Stomach smooth muscle (tissue), 2 donors: ENCODE results near the gene STMP1.

Experiments used
- H3K27ac ChIP-seq: one replicate; pipeline ENCODE4 v1.7.0; 2013; ENCODE audit warnings: mild to moderate bottlenecking, low read length, inconsistent platforms
- H3K27me3 ChIP-seq, 2 donors: one replicate each; pipeline ENCODE4 v1.7.0; 2013; ENCODE audit warnings: low read length in 2 of 2; ENCODE audit not compliant: insufficient read depth in 2 of 2, control insufficient read depth in 1 of 2
- H3K36me3 ChIP-seq, 2 donors: one replicate each; pipeline ENCODE4 v1.7.0; 2013; ENCODE audit warnings: low read length in 2 of 2; ENCODE audit not compliant: control insufficient read depth in 2 of 2, insufficient read depth in 2 of 2
- H3K4me1 ChIP-seq: one replicate; pipeline ENCODE4 v1.7.0; 2013; ENCODE audit warnings: low read length; ENCODE audit not compliant: control insufficient read depth, insufficient read depth
- H3K4me3 ChIP-seq, 2 donors: one replicate each; pipeline ENCODE4 v1.7.0; 2013; ENCODE audit warnings: low read length in 2 of 2
- H3K9ac ChIP-seq, 2 donors: one replicate each; pipeline ENCODE4 v1.7.0; 2013; ENCODE audit warnings: low read length in 2 of 2, mild to moderate bottlenecking in 1 of 2
- H3K9me3 ChIP-seq, 2 donors: one replicate each; pipeline ENCODE4 v1.7.0; 2013; ENCODE audit warnings: low read length in 2 of 2; ENCODE audit not compliant: control insufficient read depth in 2 of 2
- donor health status: healthy.
- donor health status: Pancreatic carcinoma.

The STMP1 gene

DNA sequence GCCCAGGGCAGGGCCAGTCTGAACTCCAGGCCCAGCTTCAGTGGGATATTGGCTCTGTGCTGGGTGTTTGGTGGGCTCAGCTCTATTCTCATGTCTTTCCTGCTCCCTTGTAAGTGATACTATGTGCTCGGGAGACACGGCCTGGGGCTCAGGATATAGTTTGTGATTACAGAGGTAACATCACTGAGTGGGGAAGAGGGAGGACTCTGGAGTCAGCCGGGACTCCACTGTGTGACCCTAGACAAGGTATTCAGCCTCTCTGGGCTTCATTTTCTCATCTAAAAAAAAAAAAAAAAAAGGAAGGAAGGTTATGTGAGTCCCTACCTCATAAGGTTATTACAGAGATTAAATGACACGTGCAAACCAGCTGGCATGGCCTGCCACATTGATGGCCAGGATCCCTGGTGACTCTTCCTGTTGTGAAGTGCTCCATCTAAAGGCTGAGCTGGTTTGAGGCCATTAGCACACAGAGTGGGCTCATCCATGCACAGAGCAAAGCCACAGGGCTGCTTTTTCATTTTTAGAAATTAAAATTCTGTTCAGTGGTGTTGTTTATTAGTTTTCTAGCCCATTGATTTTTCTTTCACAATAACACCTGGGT, 50.0 kb downstream of the STMP1 start:
- H3K4me1 ChIP-seq, result peaks cover 4% of the 10 kb centered on the region
- H3K4me3 ChIP-seq, result no peak overlapping the region
- H3K9ac ChIP-seq, result no peak overlapping the region
- no peaks in the 10 kb centered on the region for H3K9me3 ChIP-seq
- no peak overlapping the region for H3K27ac ChIP-seq
- peaks cover 0 to 4% of the 10 kb centered on the region in 2 donors for H3K27me3 ChIP-seq
- H3K36me3 ChIP-seq, result no peaks in the 10 kb centered on the region

DNA sequence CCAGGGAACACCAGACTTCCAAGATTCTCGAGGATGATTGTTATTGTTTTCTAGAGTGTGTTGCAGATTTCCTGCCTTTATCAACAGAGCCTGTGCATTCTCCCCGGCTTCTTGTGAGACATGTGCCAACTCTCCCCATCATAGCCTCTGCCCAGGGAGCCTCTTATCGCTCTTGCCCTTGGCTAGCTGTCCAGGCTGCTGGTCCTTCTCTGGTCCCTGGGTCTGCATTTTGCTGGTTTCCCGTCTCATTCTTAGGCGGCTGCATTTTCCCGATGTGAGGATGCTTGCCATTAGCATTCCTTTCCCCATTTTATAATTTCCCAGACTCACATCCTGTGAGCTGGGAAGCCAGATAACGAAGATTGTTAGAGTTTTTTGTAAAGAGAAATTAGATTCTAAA, 50.5 kb downstream of the STMP1 start:
- no peak overlapping the region for H3K9ac ChIP-seq
- H3K4me3 ChIP-seq, result no peak overlapping the region
- H3K27me3 ChIP-seq, result peaks cover 0 to 4% of the 10 kb centered on the region in 2 donors
- peaks cover 4% of the 10 kb centered on the region for H3K4me1 ChIP-seq
- no peaks in the 10 kb centered on the region for H3K36me3 ChIP-seq
- H3K9me3 ChIP-seq, result no peaks in the 10 kb centered on the region
- no peak overlapping the region for H3K27ac ChIP-seq

DNA sequence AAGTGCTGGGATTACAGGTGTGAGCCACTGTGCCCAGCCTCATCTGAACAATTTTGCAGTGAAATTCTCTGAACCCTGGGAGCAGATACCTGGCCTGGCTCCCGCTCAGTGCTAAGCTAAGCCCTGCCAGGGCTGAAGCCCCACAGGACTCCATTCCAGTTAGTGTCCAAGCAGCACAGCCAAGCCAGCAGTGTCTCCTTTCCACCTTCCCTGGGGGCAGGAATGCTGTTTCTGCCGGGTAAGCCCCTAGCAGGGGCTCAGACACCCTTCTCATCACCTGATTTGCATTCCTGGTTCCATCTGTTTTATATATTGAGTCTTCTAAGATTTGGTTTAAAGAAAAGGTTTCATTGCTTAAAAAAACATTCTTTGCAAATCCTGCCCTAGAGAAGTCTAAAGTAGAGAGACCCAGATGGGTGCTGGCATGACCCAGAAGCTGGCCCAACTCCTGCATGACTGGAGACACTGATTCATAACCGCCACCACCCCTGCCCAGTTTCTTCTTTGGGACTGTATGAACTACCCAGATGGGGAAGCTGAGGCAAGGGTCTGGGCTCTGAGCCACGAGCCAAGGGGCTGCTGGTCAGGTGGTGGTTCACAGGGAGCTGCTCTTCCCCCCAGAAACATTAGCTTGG, 51.6 kb downstream of the STMP1 start:
- H3K4me1 ChIP-seq, result peaks cover 4% of the 10 kb centered on the region
- no peak overlapping the region for H3K9ac ChIP-seq
- H3K27me3 ChIP-seq, result peaks cover 0 to 4% of the 10 kb centered on the region in 2 donors
- no peaks in the 10 kb centered on the region for H3K9me3 ChIP-seq
- H3K4me3 ChIP-seq, result no peak overlapping the region
- H3K27ac ChIP-seq, result no peak overlapping the region
- no peaks in the 10 kb centered on the region for H3K36me3 ChIP-seq

DNA sequence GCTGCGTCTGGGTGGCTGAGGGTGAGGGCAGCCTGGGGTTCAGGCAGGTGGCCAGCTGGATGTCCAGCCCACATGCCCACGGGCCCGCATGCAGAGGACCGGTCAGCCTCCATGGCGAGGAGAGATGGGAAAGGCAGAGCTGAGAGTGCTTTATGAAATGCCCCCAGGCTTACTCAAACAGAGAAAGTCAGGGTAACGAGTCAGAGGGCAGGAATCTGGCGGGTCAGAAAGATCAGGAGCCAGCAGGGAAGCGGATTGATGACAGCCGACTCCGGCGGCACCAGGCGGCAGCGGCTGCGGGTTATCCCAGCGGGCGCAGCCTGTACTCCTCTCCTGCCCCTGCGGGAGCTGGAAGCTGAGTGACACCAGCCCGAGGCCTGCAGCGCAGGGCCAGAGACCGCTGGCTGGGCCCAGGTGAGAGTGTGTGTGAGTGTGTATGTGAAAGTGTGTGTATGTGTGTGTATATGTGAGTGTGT, 52.3 kb downstream of the STMP1 start:
- peaks cover 4% of the 10 kb centered on the region for H3K4me1 ChIP-seq
- no peak overlapping the region for H3K9ac ChIP-seq
- no peak overlapping the region for H3K4me3 ChIP-seq
- peaks cover 0 to 4% of the 10 kb centered on the region in 2 donors for H3K27me3 ChIP-seq
- no peak overlapping the region for H3K27ac ChIP-seq
- H3K9me3 ChIP-seq, result no peaks in the 10 kb centered on the region
- H3K36me3 ChIP-seq, result no peaks in the 10 kb centered on the region

DNA sequence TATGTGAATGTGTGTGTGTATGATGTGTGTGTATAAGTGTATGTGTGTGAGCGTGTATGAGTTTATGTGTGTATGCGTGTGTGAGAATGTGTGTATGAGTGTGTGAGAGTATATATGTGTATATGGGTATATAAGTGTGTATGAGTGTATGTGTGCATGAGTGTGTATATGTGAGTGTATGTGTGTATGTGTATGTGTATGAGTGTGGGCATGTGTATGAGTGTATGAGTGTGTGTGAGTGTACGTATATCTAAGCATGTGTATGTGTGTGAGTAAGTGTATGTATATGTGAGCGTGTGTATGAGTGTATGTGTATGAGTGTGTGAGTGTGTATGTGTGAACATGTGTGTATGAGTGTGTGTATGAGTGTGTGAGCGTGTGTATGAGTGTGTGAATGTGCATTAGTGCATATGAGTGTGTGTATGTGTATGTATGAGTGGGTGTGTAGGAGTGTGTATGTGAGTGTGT, 52.8 kb downstream of the STMP1 start:
- peaks cover 4% of the 10 kb centered on the region for H3K4me1 ChIP-seq
- no peak overlapping the region for H3K4me3 ChIP-seq
- H3K27ac ChIP-seq, result no peak overlapping the region
- H3K9ac ChIP-seq, result no peak overlapping the region
- peaks cover 0 to 4% of the 10 kb centered on the region in 2 donors for H3K27me3 ChIP-seq
- no peaks in the 10 kb centered on the region for H3K36me3 ChIP-seq
- no peaks in the 10 kb centered on the region for H3K9me3 ChIP-seq

DNA sequence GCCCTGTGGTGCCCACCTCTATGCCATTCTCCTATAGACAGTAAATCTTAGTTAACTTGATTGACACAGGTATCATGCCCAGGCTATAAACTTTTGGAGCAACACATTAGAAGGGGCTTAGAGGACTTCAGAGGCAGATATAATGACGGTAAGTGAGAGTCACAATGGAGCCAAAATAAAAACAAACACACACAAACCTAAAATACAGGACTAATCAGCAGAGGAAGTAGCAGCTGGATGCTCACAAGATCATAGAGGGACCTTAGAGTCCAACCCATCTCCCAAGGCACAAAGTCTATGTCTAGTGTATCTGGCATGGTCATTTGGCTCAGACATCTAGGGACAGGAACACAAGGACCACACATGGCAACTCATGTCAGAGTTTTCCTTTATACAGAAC, 53.4 kb downstream of the STMP1 start:
- H3K9me3 ChIP-seq, result no peaks in the 10 kb centered on the region
- peaks cover 0 to 4% of the 10 kb centered on the region in 2 donors for H3K27me3 ChIP-seq
- no peak overlapping the region for H3K4me3 ChIP-seq
- peaks cover 4% of the 10 kb centered on the region for H3K4me1 ChIP-seq
- no peaks in the 10 kb centered on the region for H3K36me3 ChIP-seq
- H3K27ac ChIP-seq, result no peak overlapping the region
- no peak overlapping the region for H3K9ac ChIP-seq

DNA sequence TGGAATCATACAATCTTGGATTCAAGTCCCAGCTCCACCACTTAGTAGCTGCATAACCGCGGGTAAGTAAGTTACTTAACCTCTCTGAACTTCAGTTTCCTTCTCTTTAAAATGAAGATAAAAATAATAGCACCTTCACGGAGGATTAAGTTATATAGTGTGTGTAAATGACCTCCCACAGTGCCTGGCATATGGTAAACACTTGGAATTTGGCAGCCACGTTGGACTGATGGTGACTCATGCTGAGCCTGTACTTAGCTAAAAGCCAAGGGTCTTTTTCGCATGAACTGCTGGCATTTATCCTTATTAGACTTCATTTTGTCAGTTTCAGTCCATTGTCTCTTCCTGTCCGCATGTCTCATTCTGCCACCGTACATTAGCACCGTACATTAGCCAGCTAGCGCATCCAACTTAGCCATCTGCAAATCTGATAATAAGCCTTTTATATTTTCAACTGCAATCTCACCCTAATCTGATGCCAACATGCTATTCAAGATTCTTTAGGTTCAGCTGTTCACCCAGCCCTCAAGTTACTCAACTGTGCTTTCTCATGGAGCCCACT, 54.4 kb downstream of the STMP1 start:
- Histone ChIP-seq H3K9ac (no peak overlapping the region), H3K9me3 (no peaks in the 10 kb centered on the region), H3K36me3 (no peaks in the 10 kb centered on the region), H3K27me3 (peaks cover 0 to 4% of the 10 kb centered on the region in 2 donors), H3K27ac (no peak overlapping the region), H3K4me1 (peaks cover 4% of the 10 kb centered on the region), H3K4me3 (no peak overlapping the region)

DNA sequence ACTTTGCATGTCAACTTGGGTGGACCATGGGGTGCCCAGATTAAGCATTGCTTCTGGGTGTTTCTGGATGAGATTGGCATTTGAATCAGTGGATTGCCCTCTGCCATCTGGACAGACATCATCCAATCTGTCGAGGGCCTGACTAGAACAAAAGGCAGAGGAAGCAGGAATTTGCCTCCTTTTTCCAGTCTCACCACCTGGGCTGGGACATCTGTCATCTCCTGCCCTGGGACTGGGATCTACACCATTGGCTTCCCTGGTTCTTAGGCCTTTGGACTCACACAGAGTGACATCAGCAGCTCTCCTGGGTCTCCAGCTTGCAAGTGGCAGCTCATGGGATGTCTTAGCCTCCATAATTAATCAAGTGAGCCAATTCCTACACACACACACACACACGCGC, 55.4 kb downstream of the STMP1 start:
- Histone ChIP-seq H3K36me3 (no peaks in the 10 kb centered on the region), H3K27ac (no peak overlapping the region), H3K4me3 (no peak overlapping the region), H3K4me1 (peaks cover 4% of the 10 kb centered on the region), H3K9me3 (no peaks in the 10 kb centered on the region), H3K9ac (no peak overlapping the region), H3K27me3 (peaks cover 0 to 4% of the 10 kb centered on the region in 2 donors)

DNA sequence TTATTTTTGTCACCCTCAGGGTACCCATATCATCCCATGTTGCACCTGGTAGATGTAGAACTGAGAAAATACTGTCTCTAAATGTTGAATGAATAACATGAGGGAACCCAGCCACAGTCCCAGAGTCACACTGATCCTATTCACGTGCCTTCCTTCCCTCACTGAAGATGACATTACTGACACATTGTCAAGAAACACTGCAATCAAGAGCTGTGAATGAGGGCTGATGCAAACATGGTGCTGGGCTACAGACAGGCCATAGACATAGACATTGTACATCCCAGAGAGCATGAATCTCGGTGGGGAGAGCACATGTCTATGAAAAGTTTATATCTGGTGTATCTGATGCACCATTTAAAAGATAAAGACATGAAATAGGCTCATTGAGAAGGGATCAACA, 55.9 kb downstream of the STMP1 start:
- H3K9me3 ChIP-seq, result no peaks in the 10 kb centered on the region
- no peak overlapping the region for H3K9ac ChIP-seq
- no peak overlapping the region for H3K4me3 ChIP-seq
- H3K27ac ChIP-seq, result no peak overlapping the region
- peaks cover 0 to 4% of the 10 kb centered on the region in 2 donors for H3K27me3 ChIP-seq
- peaks cover 4% of the 10 kb centered on the region for H3K4me1 ChIP-seq
- H3K36me3 ChIP-seq, result no peaks in the 10 kb centered on the region

DNA sequence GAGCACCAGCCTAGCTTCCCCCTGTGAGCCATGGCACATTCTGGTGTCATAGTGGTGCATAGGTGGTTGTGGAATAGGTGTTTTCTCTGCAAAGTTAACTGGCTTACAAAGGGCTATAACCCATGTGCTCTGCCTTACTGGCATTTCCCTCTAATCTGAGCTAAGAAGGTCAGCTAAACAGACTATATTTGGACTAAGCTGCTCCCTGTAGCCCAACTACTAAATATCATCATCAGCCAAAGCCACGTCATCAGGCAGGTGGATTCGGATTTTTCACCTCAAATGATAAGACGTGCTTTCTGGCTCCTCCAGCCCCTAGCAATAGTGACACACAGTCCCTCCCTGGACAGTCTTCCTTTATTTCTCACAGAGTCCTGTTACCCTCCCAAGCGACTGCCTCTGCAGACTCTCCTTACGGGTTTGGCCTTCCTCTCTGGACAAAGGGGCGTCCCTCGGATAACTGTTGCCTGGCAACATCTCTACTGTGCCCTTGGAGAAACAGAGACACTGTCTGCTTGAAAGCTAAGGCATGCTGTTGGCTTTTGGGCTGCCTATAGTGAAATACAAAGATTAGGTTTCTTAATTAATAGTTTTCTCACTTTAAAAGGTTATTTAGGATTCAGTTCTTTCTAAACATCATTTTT, 56.6 kb downstream of the STMP1 start:
- Histone ChIP-seq H3K4me3 (no peak overlapping the region), H3K9me3 (no peaks in the 10 kb centered on the region), H3K27ac (no peak overlapping the region), H3K4me1 (peaks cover 4% of the 10 kb centered on the region), H3K27me3 (peaks cover 0 to 4% of the 10 kb centered on the region in 2 donors), H3K9ac (no peak overlapping the region), H3K36me3 (no peaks in the 10 kb centered on the region)
